Heart left ventricle (tissue), 13 donors: ENCODE results near the gene CASZ1.

Experiments
- CTCF ChIP-seq, 12 donors: fragments of 200-600 bp; sonication (generic) in 4 of 12; IDR thresholded peaks; one replicate each; pipeline versions ENCODE4 v1.5.0 to v1.8.0; 2018 to 2022; ENCODE audit warnings: antibody characterized with exemption in 12 of 12, mild to moderate bottlenecking in 5 of 12
- POLR2A ChIP-seq, 2 donors: fragments of 450-650 bp; IDR thresholded peaks; one replicate each; pipeline ENCODE4 v1.6.1; 2017; ENCODE audit warnings: antibody characterized with exemption in 2 of 2, mild to moderate bottlenecking in 2 of 2, moderate library complexity in 2 of 2
- donor health status: ischemic (EF 13 %, LVEDD 7.1; RV severe dilation, severe dysfunction).
- donor health status: DM: no; HTN: yes; CAD: no.
- donor health status: DM: no; HTN: no; CAD: no.
- donor health status: ischemic (EF 25% LVEDD 6.9; RV normal size, moderate dysfunction).
- donor health status: ischemic (EF 25% LVEDD 5.7; RV mildly dilated, moderate dysfunction).
- donor health status: ischemic (EF 35%, LVEDD 5.7; RV mildly dilated, moderate dysfunction).
- donor health status: nonischemic (EF 11% LVEDD 7.7; RV severe dilation, severe dysfunction).
- donor health status: DM: yes; HTN: yes; CAD: no.
- donor health status: PGD.
- donor health status: ischemic (EF 29% LVEDD 5.4; RV normal size, mild dysfunction).
- donor health status: nonischemic (EF 23%, LVEDD 6.1; RV moderate dilation, normal function).

DNA sequence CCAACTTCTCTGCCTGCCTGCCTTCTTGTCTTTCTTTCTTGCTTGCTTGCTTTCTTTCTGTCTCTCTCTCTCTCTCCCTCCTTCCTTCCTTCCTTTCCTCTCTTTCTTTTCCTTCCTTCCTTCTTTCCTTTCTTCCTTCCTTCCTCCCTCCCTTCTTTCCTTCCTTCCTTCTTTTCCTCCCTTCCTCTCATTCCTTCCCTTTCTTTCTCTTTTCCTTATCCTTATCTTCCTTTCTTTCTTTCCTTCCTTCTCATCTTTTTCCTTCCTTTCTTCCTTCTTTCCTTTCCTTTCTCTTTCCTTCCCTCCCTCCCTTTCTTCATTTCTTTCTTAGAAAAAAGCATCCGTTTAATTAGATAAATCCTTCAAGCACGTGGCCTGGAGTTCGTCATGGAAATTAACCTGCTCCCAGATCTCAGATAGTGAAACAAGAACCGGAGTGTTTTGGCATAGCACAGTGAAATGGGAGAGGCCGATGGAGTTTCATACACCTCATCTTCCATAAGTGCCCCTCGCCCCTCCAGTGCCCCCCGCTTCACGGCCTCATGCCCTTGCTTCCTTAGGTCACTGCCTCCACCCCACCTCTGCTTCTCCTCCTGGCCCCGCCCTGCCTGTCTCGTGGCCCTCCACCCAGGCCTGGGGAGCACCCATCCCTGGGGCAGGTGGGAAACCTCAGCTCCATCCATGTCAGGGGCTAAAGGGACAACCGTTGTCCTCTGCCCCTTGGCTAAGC, 11.3 kb downstream of the CASZ1 start:
- TF ChIP-seq POLR2A (IDR thresholded peaks at IDR 0.05) = no peak
- no peak for TF ChIP-seq CTCF (IDR thresholded peaks at IDR 0.05)
